Left lung (tissue), 10 donors: Measurements from ENCODE around the gene TFPI2. TPM values are rescaled to one million over a fixed set of nuclear protein-coding genes. Genes with fewer than 3 reads are reported as not detected.

ENCODE experiments used
- ATAC-seq: fragments of 200-7000 bp; cut with Tn5 transposase; one replicate; pipeline ENCODE4 v1.9.1; 2020; ENCODE audit warnings: moderate library complexity
- DNase-seq, 4 donors: peaks; one replicate each; pipeline ENCODE4 v3.0.0-alpha.2; 2013 to 2020
- H3K27ac ChIP-seq, 2 donors: fragments of 200-600 bp; sonication (generic) in 1 of 2; one replicate each; pipeline versions ENCODE4 v1.5.0 to v1.8.0; 2020 to 2021
- H3K27me3 ChIP-seq, 2 donors: fragments of 200-600 bp; sonication (generic) in 1 of 2; one replicate each; pipeline versions ENCODE4 v1.5.0 to v1.8.0; 2020 to 2021
- H3K36me3 ChIP-seq, 2 donors: fragments of 200-600 bp; sonication (generic) in 1 of 2; one replicate each; pipeline versions ENCODE4 v1.5.0 to v1.8.0; 2020 to 2021
- H3K4me1 ChIP-seq, 2 donors: fragments of 200-600 bp; one replicate each; pipeline ENCODE4 v1.8.0; 2021
- H3K4me3 ChIP-seq, 2 donors: fragments of 200-600 bp; sonication (generic) in 1 of 2; one replicate each; pipeline versions ENCODE4 v1.5.0 to v1.8.0; 2020 to 2021; ENCODE audit warnings: mild to moderate bottlenecking in 1 of 2
- H3K9me3 ChIP-seq, 2 donors: fragments of 200-600 bp; sonication (generic) in 1 of 2; one replicate each; pipeline versions ENCODE4 v1.5.0 to v1.8.0; 2020 to 2021
- intact Hi-C, 2 donors: fragments of 100-400 bp; cut with DNase I; formaldehyde crosslinking; loops; one replicate each; pipeline versions ENCODE4 v1.11.2 to v1.14.2; 2022
- polyA plus RNA-seq, 6 donors: library from polyadenylated mRNA; unstranded; fragments of 120-200 nt; gene quantifications; one replicate each; pipeline ENCODE4 v1.2.1, GENCODE V29; 2013; ENCODE audit not compliant: insufficient read length in 6 of 6
- total RNA-seq, 2 donors: library from RNA; stranded (reverse); fragmentation: NEBNext Ultra II Directional; extraction: Animal tissue kit (Norgen Biotek cat#: 25700); gene quantifications; one replicate each; pipeline ENCODE4 v1.2.1, GENCODE V29; 2021
- TF ChIP-seq, protein P1 (sequence below), 2 donors: fragments of 200-600 bp; sonication (generic) in 1 of 2; IDR thresholded peaks; one replicate each; pipeline versions ENCODE4 v1.5.0 to v1.8.0; 2021; ENCODE audit warnings: antibody characterized with exemption in 2 of 2
- donor health status: DM: no; HTN: yes; CAD: no.
- donor health status: DM: no; HTN: no; CAD: no.

Gene TFPI2
- total and polyA plus RNA-seq, 8 donors, result 2.8 to 15.9 (median 7.1) TPM

DNA sequence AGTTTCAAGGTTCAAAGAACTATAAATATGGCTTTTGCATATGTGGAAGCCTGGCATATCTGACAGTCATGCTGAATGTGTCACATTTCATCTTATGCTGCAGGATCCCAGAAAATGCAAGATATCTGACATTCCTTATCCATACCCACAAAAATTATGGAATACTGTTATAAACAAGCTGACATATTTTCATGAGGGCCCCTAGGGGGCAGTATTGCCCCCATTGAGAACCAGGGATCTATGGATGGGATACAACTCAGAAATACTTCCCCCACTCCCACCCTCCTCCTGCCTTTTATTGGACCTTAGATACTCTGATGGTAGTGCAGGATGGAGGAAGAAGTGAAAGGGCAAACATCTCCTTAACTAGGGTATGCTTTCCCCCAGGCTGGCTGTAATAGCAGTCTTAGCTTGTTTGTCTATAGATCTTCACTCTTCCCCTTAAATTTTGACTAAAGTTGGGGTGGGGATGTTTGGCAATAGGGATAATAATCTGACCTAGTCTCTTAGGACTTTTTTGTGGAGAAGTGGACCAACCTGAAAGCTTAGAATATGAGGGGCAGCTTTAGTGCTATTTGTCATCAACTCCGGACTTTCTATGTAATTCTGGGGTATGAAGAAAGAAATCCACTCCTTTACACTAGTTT, 12.3 kb upstream of the TFPI2 start:
- Histone ChIP-seq H3K27ac (no peak overlapping the region), H3K36me3 (no peaks in the 10 kb centered on the region), H3K4me3 (no peak overlapping the region), H3K27me3 (no peaks in the 10 kb centered on the region), H3K9me3 (no peaks in the 10 kb centered on the region), H3K4me1 (no peaks in the 10 kb centered on the region)
- ATAC-seq, result peak; percentile 74
- TF ChIP-seq, protein P1, sequence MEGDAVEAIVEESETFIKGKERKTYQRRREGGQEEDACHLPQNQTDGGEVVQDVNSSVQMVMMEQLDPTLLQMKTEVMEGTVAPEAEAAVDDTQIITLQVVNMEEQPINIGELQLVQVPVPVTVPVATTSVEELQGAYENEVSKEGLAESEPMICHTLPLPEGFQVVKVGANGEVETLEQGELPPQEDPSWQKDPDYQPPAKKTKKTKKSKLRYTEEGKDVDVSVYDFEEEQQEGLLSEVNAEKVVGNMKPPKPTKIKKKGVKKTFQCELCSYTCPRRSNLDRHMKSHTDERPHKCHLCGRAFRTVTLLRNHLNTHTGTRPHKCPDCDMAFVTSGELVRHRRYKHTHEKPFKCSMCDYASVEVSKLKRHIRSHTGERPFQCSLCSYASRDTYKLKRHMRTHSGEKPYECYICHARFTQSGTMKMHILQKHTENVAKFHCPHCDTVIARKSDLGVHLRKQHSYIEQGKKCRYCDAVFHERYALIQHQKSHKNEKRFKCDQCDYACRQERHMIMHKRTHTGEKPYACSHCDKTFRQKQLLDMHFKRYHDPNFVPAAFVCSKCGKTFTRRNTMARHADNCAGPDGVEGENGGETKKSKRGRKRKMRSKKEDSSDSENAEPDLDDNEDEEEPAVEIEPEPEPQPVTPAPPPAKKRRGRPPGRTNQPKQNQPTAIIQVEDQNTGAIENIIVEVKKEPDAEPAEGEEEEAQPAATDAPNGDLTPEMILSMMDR (IDR thresholded peaks at IDR 0.05), result peak; percentile 54 to 81
- peak in 1 of 4 donors; percentile 68 for DNase-seq
- intact Hi-C loops, result loop anchor here in 1 of 2 donors (10.0 kb wide), 1 partner anchor 192 kb away; no protein-coding TSS in a partner anchor

DNA sequence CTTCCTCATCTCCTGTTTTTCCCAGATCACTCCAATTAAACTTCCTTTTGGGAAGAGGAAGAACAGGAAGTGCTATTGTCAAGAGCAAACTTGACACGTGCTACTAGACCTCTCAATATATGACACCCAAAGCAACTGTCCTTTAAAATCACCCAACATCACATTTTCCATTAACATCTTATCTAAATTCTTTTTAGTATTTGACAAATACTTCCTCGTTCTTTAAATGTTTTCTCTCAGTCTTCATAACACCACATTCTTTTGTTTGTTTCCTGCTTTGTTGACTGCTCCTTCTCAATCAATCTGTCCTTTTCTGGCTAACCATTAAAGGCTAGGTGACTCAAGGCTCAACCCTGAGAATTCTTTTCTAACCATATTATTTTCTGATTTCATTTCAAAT, 7.1 kb upstream of the TFPI2 start:
- Histone ChIP-seq H3K36me3 (no peaks in the 10 kb centered on the region), H3K27ac (no peak overlapping the region), H3K9me3 (no peaks in the 10 kb centered on the region), H3K4me3 (no peak overlapping the region), H3K4me1 (no peaks in the 10 kb centered on the region), H3K27me3 (peaks cover 0 to 1% of the 10 kb centered on the region in 2 donors)
- no peak for ATAC-seq
- intact Hi-C loops, result no loop called here
- TF ChIP-seq, protein P1 (IDR thresholded peaks at IDR 0.05), result no peak
- DNase-seq, result no peak

DNA sequence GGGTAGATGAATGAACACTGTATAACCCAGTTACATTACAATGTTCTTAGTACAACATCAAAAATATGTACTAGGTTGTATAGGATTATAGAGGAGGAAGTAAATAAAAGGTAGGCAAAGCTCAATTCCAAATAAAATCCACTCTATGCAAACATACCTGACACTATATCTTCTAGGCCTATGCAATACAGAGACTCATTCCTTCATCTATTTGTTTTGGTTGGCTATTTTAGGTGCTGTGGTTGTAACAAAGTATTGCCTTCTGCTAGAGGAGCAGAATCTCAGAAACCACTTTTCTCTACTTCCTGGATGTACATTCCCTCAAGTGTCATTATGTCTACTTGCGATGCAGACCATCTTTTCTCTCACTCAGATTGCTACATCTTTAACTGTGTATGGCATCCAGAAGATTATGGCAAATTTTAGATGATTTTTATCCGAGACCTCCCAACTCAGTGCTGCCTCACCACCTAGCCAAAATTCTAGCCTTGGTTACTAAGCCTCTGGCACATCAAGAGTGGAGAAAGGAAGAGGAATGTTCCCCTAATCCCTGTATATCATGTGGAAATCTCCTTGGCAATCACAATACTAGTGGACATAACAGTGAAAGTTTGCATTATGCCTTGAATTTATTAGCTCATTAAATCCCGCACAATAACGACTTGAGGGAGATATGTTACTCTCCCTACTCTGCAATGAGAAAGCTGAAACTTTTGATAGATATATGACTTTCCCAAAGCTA, 5.5 kb upstream of the TFPI2 start:
- Histone ChIP-seq H3K27me3 (peaks cover 0 to 18% of the 10 kb centered on the region in 2 donors), H3K9me3 (no peaks in the 10 kb centered on the region), H3K4me3 (no peak overlapping the region), H3K4me1 (no peaks in the 10 kb centered on the region), H3K36me3 (no peaks in the 10 kb centered on the region), H3K27ac (no peak overlapping the region)
- intact Hi-C loops, result no loop called here
- DNase-seq, result no peak
- TF ChIP-seq, protein P1 (IDR thresholded peaks at IDR 0.05), result no peak
- ATAC-seq, result no peak

DNA sequence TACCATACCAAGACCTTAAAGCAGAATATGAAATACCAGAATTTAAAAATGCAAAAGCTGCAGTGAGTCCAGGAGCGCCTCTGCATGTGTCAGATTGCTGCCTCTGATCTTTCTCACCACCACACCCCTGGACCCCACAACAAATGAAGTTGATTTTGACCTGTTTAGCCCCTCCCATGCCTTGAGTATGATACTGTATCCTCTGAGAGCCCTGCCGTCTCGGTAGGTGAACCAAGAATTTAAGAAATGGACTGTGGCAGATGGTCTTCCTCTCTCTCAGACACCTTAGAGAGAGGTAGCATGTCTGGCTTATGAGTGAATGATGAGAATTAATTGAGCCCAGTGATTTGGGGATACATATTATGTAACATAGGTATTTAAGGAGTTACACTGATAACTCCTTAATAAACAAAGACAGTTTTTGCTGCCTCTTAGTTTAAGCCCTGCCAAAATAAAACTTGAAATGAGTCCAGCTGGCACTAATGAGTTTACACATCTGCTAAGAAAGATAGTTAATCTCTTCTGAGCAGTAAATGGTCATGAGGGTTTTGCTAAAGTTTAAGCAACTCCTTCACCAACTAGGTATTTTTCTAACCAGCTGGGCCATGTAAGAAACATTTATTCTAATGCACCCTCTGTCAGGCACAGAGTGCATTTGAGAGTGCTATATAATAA, 4.5 kb upstream of the TFPI2 start:
- Histone ChIP-seq H3K27me3 (peaks cover 7 to 27% of the 10 kb centered on the region in 2 donors), H3K4me3 (no peak overlapping the region), H3K9me3 (no peaks in the 10 kb centered on the region), H3K36me3 (no peaks in the 10 kb centered on the region), H3K4me1 (no peaks in the 10 kb centered on the region), H3K27ac (no peak overlapping the region)
- no peak for ATAC-seq
- DNase-seq, result peak in 2 of 4 donors; percentile 42 to 58
- intact Hi-C loops, result no loop called here
- TF ChIP-seq, protein P1 (IDR thresholded peaks at IDR 0.05), result no peak

DNA sequence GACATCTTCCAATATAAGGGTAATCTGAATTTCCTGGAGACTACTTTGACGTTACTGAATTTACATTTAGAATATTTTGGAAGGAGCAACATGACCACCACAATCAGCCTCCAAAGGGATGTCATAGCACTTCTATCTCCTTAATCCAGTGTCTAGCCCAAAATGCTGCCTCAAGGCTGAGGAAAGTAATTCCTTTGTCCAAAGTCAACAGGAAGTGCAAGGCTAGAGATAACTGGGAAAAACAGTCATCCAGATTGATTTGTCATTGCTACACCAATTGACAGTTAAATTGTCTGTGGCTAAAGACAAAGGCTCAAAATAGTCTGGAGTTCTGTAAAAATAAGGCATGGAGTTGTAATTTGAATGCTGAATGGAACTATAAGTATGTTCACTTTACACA, 3.9 kb upstream of the TFPI2 start:
- DNase-seq, result no peak
- no peaks in the 10 kb centered on the region for H3K9me3 ChIP-seq
- intact Hi-C loops, result no loop called here
- H3K36me3 ChIP-seq, result no peaks in the 10 kb centered on the region
- TF ChIP-seq, protein P1 (IDR thresholded peaks at IDR 0.05), result no peak
- peaks cover 8 to 34% of the 10 kb centered on the region in 2 donors for H3K27me3 ChIP-seq
- H3K4me3 ChIP-seq, result no peak overlapping the region
- ATAC-seq, result no peak
- H3K27ac ChIP-seq, result no peak overlapping the region
- peaks cover 0 to 2% of the 10 kb centered on the region in 2 donors for H3K4me1 ChIP-seq
